DOHH2 (cell line): ENCODE results near the gene FLYWCH1.

Experiments used
- H3F3A ChIP-seq: fragments of 200-600 bp; sonication (generic), shearing (Covaris generic); 2 replicates; pipeline ENCODE4 v1.6.0; 2016; ENCODE audit warnings: antibody characterized with exemption, mild to moderate bottlenecking; ENCODE audit not compliant: control insufficient read depth, insufficient read depth
- H3K27ac ChIP-seq: fragments of 200-600 bp; sonication (generic); 2 replicates; pipeline ENCODE4 v1.5.1; 2014; ENCODE audit warnings: low read depth, mild to moderate bottlenecking, low read length, moderate library complexity
- H3K27me3 ChIP-seq: fragments of 200-600 bp; sonication (generic); 2 replicates; pipeline ENCODE4 v1.6.1; 2014; ENCODE audit warnings: mild to moderate bottlenecking, low read length, mixed read lengths; ENCODE audit not compliant: control insufficient read depth
- H3K36me3 ChIP-seq: fragments of 200-600 bp; sonication (generic); 2 replicates; pipeline ENCODE4 v1.6.1; 2014; ENCODE audit warnings: mild to moderate bottlenecking, low read length, moderate library complexity, mixed read lengths; ENCODE audit not compliant: control insufficient read depth
- H3K4me1 ChIP-seq: fragments of 200-600 bp; sonication (generic); 2 replicates; pipeline ENCODE4 v1.6.1; 2014; ENCODE audit warnings: mild to moderate bottlenecking, low read length, mixed read lengths; ENCODE audit not compliant: control insufficient read depth
- H3K4me2 ChIP-seq: fragments of 200-600 bp; sonication (generic); 2 replicates; pipeline ENCODE4 v1.6.0; 2014; ENCODE audit warnings: mild to moderate bottlenecking, low read length, moderate library complexity
- H3K4me3 ChIP-seq: fragments of 200-600 bp; sonication (generic); 2 replicates; pipeline ENCODE4 v1.5.1; 2014; ENCODE audit warnings: mild to moderate bottlenecking, low read length, mixed read lengths
- H3K79me2 ChIP-seq: fragments of 200-600 bp; sonication (generic); 2 replicates; pipeline ENCODE4 v1.6.1; 2014; ENCODE audit warnings: mild to moderate bottlenecking, low read length, mixed read lengths; ENCODE audit not compliant: control insufficient read depth
- H3K9me2 ChIP-seq: fragments of 200-600 bp; sonication (generic); replicated peaks from 2 replicates; pipeline ENCODE4 v1.6.1; 2014; ENCODE audit warnings: mild to moderate bottlenecking, low read length, mixed read lengths; ENCODE audit not compliant: control insufficient read depth
- H3K9me3 ChIP-seq: fragments of 200-600 bp; sonication (generic); 2 replicates; pipeline ENCODE4 v1.6.1; 2014; ENCODE audit warnings: antibody characterized with exemption, low read length, mixed read lengths; ENCODE audit not compliant: control insufficient read depth, insufficient read depth
- H4K20me1 ChIP-seq: fragments of 200-600 bp; sonication (generic); 2 replicates; pipeline ENCODE4 v1.6.0; 2014; ENCODE audit warnings: low read depth, mild to moderate bottlenecking, antibody characterized with exemption, low read length, moderate library complexity; ENCODE audit not compliant: control insufficient read depth, insufficient read depth
- CTCF ChIP-seq: fragments of 200-600 bp; sonication (generic); IDR thresholded peaks from one replicate; pipeline ENCODE4 v1.5.1; 2014; ENCODE audit warnings: antibody characterized with exemption, mild to moderate bottlenecking, low read depth, low read length; ENCODE audit not compliant: poor library complexity, severe bottlenecking
- EZH2phosphoT487 ChIP-seq: fragments of 200-600 bp; sonication (generic); IDR thresholded peaks from 2 replicates; pipeline ENCODE4 v1.6.1; 2017; ENCODE audit warnings: borderline replicate concordance, mild to moderate bottlenecking, antibody characterized with exemption, low read length, moderate library complexity, mixed read lengths

Gene FLYWCH1

GRCh38 chr16:2867661-2867986 is 44.1 kb upstream of the FLYWCH1 start:
- no peaks in the 10 kb centered on the region for H3K27me3 ChIP-seq
- H4K20me1 ChIP-seq = no peaks in the 10 kb centered on the region
- H3K9me2 ChIP-seq = no peaks in the 10 kb centered on the region
- peaks cover 5% of the 10 kb centered on the region; the same call in 1 of the 2 replicates for H3F3A ChIP-seq
- H3K79me2 ChIP-seq = no peaks in the 10 kb centered on the region
- H3K27ac ChIP-seq = peak overlapping the region; percentile 50
- no peak for TF ChIP-seq CTCF
- TF ChIP-seq EZH2phosphoT487 = no peak
- H3K36me3 ChIP-seq = no peaks in the 10 kb centered on the region
- no peaks in the 10 kb centered on the region for H3K9me3 ChIP-seq
- peak overlapping the region; percentile 89 for H3K4me2 ChIP-seq
- H3K4me1 ChIP-seq = peaks cover 5% of the 10 kb centered on the region
- H3K4me3 ChIP-seq = peak overlapping the region; percentile 88

- Histone ChIP-seq H3F3A (peaks cover 5% of the 10 kb centered on the region; the same call in 1 of the 2 replicates), H3K27me3 (no peaks in the 10 kb centered on the region), H4K20me1 (no peaks in the 10 kb centered on the region), H3K4me1 (peaks cover 5% of the 10 kb centered on the region), H3K4me2 (peak overlapping the region; percentile 89), H3K79me2 (no peaks in the 10 kb centered on the region), H3K27ac (peak overlapping the region; percentile 50), H3K36me3 (no peaks in the 10 kb centered on the region), H3K9me3 (no peaks in the 10 kb centered on the region), H3K4me3 (peak overlapping the region; percentile 88), H3K9me2 (no peaks in the 10 kb centered on the region)
- TF ChIP-seq EZH2phosphoT487 (no peak), CTCF (peak; percentile 91)
Measured at GRCh38 chr16:2867987-2868789, 43.5 kb upstream of the FLYWCH1 start.

- H3K27me3 ChIP-seq = no peaks in the 10 kb centered on the region
- no peaks in the 10 kb centered on the region for H3K9me3 ChIP-seq
- TF ChIP-seq CTCF (no peak), EZH2phosphoT487 (no peak)
- H4K20me1 ChIP-seq = no peaks in the 10 kb centered on the region
- peaks cover 5% of the 10 kb centered on the region for H3K4me1 ChIP-seq
- H3K79me2 ChIP-seq = no peaks in the 10 kb centered on the region
- no peak overlapping the region for H3K4me3 ChIP-seq
- no peak overlapping the region for H3K27ac ChIP-seq
- 0 out of 2 replicates have a peak, but pooled peaks cover 2% of the 10 kb centered on the region for H3F3A ChIP-seq
- no peaks in the 10 kb centered on the region for H3K36me3 ChIP-seq
- H3K4me2 ChIP-seq = no peak overlapping the region
- H3K9me2 ChIP-seq = no peaks in the 10 kb centered on the region
Measured at GRCh38 chr16:2871926-2872325, 39.8 kb upstream of the FLYWCH1 start.
